OCI-LY7 (cell line): ENCODE data around the gene CACNA2D2. TPM values are rescaled to one million over a fixed set of nuclear protein-coding genes. Genes with fewer than 3 reads are reported as not detected.

Experiments used
- BruUV-seq: library from RNA; stranded (reverse); fragments of 400-500 nt; replicated peaks from 2 replicates; lab custom pipeline; 2021; lab: Mats Ljungman, UMichigan
- CTCF ChIA-PET: fragments of 300-600 bp; sonication (Branson Sonifier 250); formaldehyde crosslinking; loops from one replicate; lab custom pipeline; 2022; ENCODE audit warnings: antibody characterized with exemption; ENCODE audit not compliant: unreplicated experiment; lab: Charles Lee
- POLR2A ChIA-PET: fragments of 300-600 bp; sonication (Branson Sonifier 250); formaldehyde crosslinking; loops from one replicate; lab custom pipeline; 2022; ENCODE audit warnings: antibody characterized with exemption; lab: Charles Lee
- DNase-seq: peaks from one replicate; pipeline ENCODE4 v3.0.0-alpha.2; 2015; ENCODE audit warnings: low spot score
- H2AFZ ChIP-seq: fragments of 200-600 bp; sonication (generic), shearing (Covaris generic); 2 replicates; pipeline ENCODE4 v1.6.1; 2014; ENCODE audit warnings: mild to moderate bottlenecking, antibody characterized with exemption, low read length, moderate library complexity
- H3K27ac ChIP-seq: fragments of 200-600 bp; sonication (generic); 2 replicates; pipeline ENCODE4 v1.5.1; 2014; ENCODE audit warnings: mixed run types, low read depth, mild to moderate bottlenecking, moderate library complexity, low read length, inconsistent platforms; ENCODE audit not compliant: poor library complexity, severe bottlenecking
- H3K36me3 ChIP-seq: fragments of 200-600 bp; sonication (generic); 2 replicates; pipeline ENCODE4 v1.6.1; 2014; ENCODE audit warnings: mild to moderate bottlenecking, antibody characterized with exemption, low read length, moderate library complexity, mixed read lengths; ENCODE audit not compliant: insufficient read depth
- H3K4me1 ChIP-seq: fragments of 200-600 bp; sonication (generic); 2 replicates; pipeline ENCODE4 v1.5.1; 2014; ENCODE audit warnings: mild to moderate bottlenecking, low read length; ENCODE audit not compliant: insufficient read depth, poor library complexity, severe bottlenecking
- H3K4me2 ChIP-seq: fragments of 200-600 bp; sonication (generic); 2 replicates; pipeline ENCODE4 v1.6.1; 2014; ENCODE audit warnings: mild to moderate bottlenecking, low read length
- H3K4me3 ChIP-seq: fragments of 200-600 bp; sonication (generic); 2 replicates; pipeline ENCODE4 v1.5.1; 2014; ENCODE audit warnings: mild to moderate bottlenecking, low read depth, low read length; ENCODE audit not compliant: poor library complexity, severe bottlenecking
- H3K79me2 ChIP-seq: fragments of 200-600 bp; sonication (generic); 2 replicates; pipeline ENCODE4 v1.6.1; 2016; ENCODE audit warnings: low read depth, mild to moderate bottlenecking, low read length, moderate library complexity, mixed read lengths; ENCODE audit not compliant: insufficient read depth
- H3K9me2 ChIP-seq: fragments of 200-600 bp; sonication (generic); 2 replicates; pipeline ENCODE4 v1.6.1; 2016; ENCODE audit warnings: mild to moderate bottlenecking, low read length, mixed read lengths; ENCODE audit not compliant: insufficient read depth
- H3K9me3 ChIP-seq: fragments of 200-600 bp; sonication (generic); 2 replicates; pipeline ENCODE4 v1.6.1; 2014; ENCODE audit warnings: mild to moderate bottlenecking, mixed run types, low read length, mixed read lengths
- H4K20me1 ChIP-seq: fragments of 200-600 bp; sonication (generic); 2 replicates; pipeline ENCODE4 v1.6.1; 2014; ENCODE audit warnings: mild to moderate bottlenecking, antibody characterized with exemption, low read length, moderate library complexity, mixed read lengths; ENCODE audit not compliant: insufficient read depth
- CTCF ChIP-seq: fragments of 200-600 bp; sonication (generic); conservative IDR thresholded peaks from 2 replicates; pipeline ENCODE4 v1.5.1; 2014; ENCODE audit warnings: mild to moderate bottlenecking, antibody characterized with exemption, low read length, moderate library complexity, mixed read lengths
- EZH2phosphoT487 ChIP-seq: fragments of 200-600 bp; sonication (generic); IDR thresholded peaks from 2 replicates; pipeline ENCODE4 v1.6.1; 2018; ENCODE audit warnings: low read depth, borderline replicate concordance, mild to moderate bottlenecking, mixed run types, antibody characterized with exemption, low read length, moderate library complexity, mixed read lengths
- intact Hi-C: fragments of 100-400 bp; cut with micrococcal nuclease; formaldehyde crosslinking; loops from one replicate; pipeline ENCODE4 v1.10.0; 2022; ENCODE audit not compliant: unreplicated experiment
- total RNA-seq, 2 experiments: library from RNA; depleted of rRNA in 1 of 2; stranded (reverse); fragments of >200 nt in 1 of 2; shearing (Covaris generic) in 1 of 2; gene quantifications; 2 replicates each; pipeline ENCODE4 v1.2.3, GENCODE V29; 2014 to 2022

Gene CACNA2D2
- total RNA-seq, 2 experiments from 2014 or later = 0.09 to 0.21 TPM

GRCh38 chr3:50551681-50552435, 48.4 kb upstream of the CACNA2D2 start:
- no peak overlapping the region for H3K27ac ChIP-seq
- no peaks in the 10 kb centered on the region for H3K36me3 ChIP-seq
- no peak overlapping the region for H3K4me2 ChIP-seq
- intact Hi-C loops = loop anchor here (2.0 to 5.0 kb wide), 2 partner anchors 29 to 60 kb away; partner anchors contain the start of gene CISH
- ChIA-PET CTCF (no interaction called here), POLR2A (interaction anchor here (0.7 kb wide), 1 partner anchor 775 kb away, joined by 3 read pairs; no protein-coding TSS in a partner anchor)
- no peak overlapping the region for H2AFZ ChIP-seq
- no peaks in the 10 kb centered on the region for H3K9me2 ChIP-seq
- TF ChIP-seq CTCF = 0 out of 2 replicates have a peak, but pooled peaks have one; percentile 18
- no peak for TF ChIP-seq EZH2phosphoT487
- no TSS peak for BruUV-seq
- H3K4me1 ChIP-seq = no peaks in the 10 kb centered on the region
- DNase-seq = no peak
- no peak overlapping the region for H3K4me3 ChIP-seq
- no peaks in the 10 kb centered on the region for H4K20me1 ChIP-seq
- no peaks in the 10 kb centered on the region for H3K9me3 ChIP-seq
- no peaks in the 10 kb centered on the region for H3K79me2 ChIP-seq

DNA sequence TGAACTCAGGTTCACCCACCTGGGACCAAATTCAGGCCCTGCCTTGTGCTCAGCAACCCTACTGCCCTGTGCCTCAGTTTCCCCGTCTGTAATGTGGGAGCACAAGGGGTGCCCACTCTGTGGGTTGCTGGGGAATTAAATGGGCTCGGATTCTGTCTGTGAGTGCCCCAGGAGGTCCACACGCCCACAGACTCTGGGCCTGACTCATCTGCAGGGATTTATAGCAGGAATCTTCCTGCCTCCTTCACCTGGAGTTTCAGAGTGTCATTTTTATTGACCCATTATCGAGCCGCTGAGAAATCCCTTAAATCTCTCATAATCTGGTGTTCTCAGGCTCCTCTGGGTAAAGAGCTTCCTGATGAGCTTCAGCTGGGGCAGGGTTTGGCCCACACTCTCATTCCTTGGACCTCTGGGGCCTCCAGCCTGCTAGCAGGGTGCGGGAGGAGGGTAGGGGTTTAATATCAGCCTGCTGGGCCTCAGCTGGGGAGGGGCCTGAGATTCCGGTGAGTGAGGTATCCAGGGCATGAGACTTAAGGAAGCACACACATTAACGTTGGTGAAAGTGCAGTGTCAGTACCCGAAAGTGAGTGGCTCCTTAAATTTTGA, 47.7 kb upstream of the CACNA2D2 start:
- Histone ChIP-seq H3K9me2 (no peaks in the 10 kb centered on the region), H3K79me2 (no peaks in the 10 kb centered on the region), H2AFZ (no peak overlapping the region), H3K27ac (no peak overlapping the region), H3K36me3 (no peaks in the 10 kb centered on the region), H4K20me1 (no peaks in the 10 kb centered on the region), H3K4me1 (no peaks in the 10 kb centered on the region), H3K4me2 (no peak overlapping the region), H3K9me3 (no peaks in the 10 kb centered on the region), H3K4me3 (no peak overlapping the region)
- intact Hi-C loops = loop anchor here (2.0 to 5.0 kb wide), 2 partner anchors 28 to 61 kb away; partner anchors contain the start of gene CISH
- ChIA-PET CTCF (no interaction called here), POLR2A (no interaction called here)
- no TSS peak for BruUV-seq
- no peak for TF ChIP-seq EZH2phosphoT487
- no peak for TF ChIP-seq CTCF
- no peak for DNase-seq
